RKO (cell line): ENCODE data around the gene RGS7.

Experiments
- DNase-seq: peaks from one replicate; pipeline ENCODE4 v3.0.0-alpha.2; 2016; ENCODE audit warnings: low spot score

RGS7 gene

GRCh38 chr1:240831922-240832321 is 525.1 kb downstream of the RGS7 start:
- DNase-seq = peak; percentile 22

- DNase-seq = peak; percentile 26
These were observed 525.8 kb downstream of the RGS7 start for GRCh38 chr1:240831191-240831631.

- no peak for DNase-seq
These were observed 527.5 kb downstream of the RGS7 start for GRCh38 chr1:240829487-240829886.

GRCh38 chr1:240827786-240828185 is 529.2 kb downstream of the RGS7 start:
- DNase-seq = no peak

GRCh38 chr1:240824238-240824637 is 532.8 kb downstream of the RGS7 start:
- no peak for DNase-seq

- no peak for DNase-seq
These were observed 533.6 kb downstream of the RGS7 start for GRCh38 chr1:240823357-240823756.

- no peak for DNase-seq
These were observed 535.1 kb downstream of the RGS7 start for GRCh38 chr1:240821925-240822324.

GRCh38 chr1:240820816-240821215 is 536.2 kb downstream of the RGS7 start:
- no peak for DNase-seq

GRCh38 chr1:240816472-240816871 is 540.5 kb downstream of the RGS7 start:
- DNase-seq = no peak

GRCh38 chr1:240813720-240814119 is 543.3 kb downstream of the RGS7 start:
- DNase-seq = no peak

GRCh38 chr1:240811256-240811655 is 545.7 kb downstream of the RGS7 start:
- DNase-seq = no peak

GRCh38 chr1:240808381-240808780 is 548.6 kb downstream of the RGS7 start:
- DNase-seq = no peak

- DNase-seq = no peak
These were observed 550.7 kb downstream of the RGS7 start for GRCh38 chr1:240806200-240806745.

GRCh38 chr1:240804475-240804874 is 552.5 kb downstream of the RGS7 start:
- DNase-seq = no peak

- DNase-seq = peak; percentile 19
These were observed 553.9 kb downstream of the RGS7 start for GRCh38 chr1:240803151-240803550.

- no peak for DNase-seq
These were observed 554.7 kb downstream of the RGS7 start for GRCh38 chr1:240802271-240802670.

- no peak for DNase-seq
These were observed 555.6 kb downstream of the RGS7 start for GRCh38 chr1:240801442-240801841.

- no peak for DNase-seq
These were observed 556.7 kb downstream of the RGS7 start for GRCh38 chr1:240800291-240800690.

GRCh38 chr1:240797050-240797449 is 560.0 kb downstream of the RGS7 start:
- DNase-seq = no peak

GRCh38 chr1:240794046-240794843 is 562.8 kb downstream of the RGS7 start:
- DNase-seq = no peak

- no peak for DNase-seq
These were observed 564.0 kb downstream of the RGS7 start for GRCh38 chr1:240792915-240793529.

- no peak for DNase-seq
These were observed 566.1 kb downstream of the RGS7 start for GRCh38 chr1:240790856-240791255.

- DNase-seq = no peak
These were observed 570.1 kb downstream of the RGS7 start for GRCh38 chr1:240786880-240787279.
